Adipocyte (in vitro differentiated cells): ENCODE data around the gene KATNIP.
A peak's percentile ranks its signal among the peaks of the same experiment; 100 is the strongest.
"Not testable (repeated sequence)": the region's sequence is repeated elsewhere in the genome, so short reads cannot be mapped to it uniquely, and the experiment has no call there.

Source experiments
- DNase-seq: peaks from one replicate; pipeline ENCODE4 v3.0.0-alpha.2; 2015; ENCODE audit warnings: low read depth
- H3K27me3 ChIP-seq: replicated peaks from 2 replicates; pipeline ENCODE4 v1.7.0; 2013; ENCODE audit warnings: mild to moderate bottlenecking, low read length, moderate library complexity; ENCODE audit not compliant: control insufficient read depth, insufficient read depth
- H3K36me3 ChIP-seq: 2 replicates; pipeline ENCODE4 v1.7.0; 2013; ENCODE audit warnings: low read length, mild to moderate bottlenecking, moderate library complexity; ENCODE audit not compliant: control insufficient read depth, insufficient read depth, severe bottlenecking
- H3K4me1 ChIP-seq: 2 replicates; pipeline ENCODE4 v1.7.0; 2013; ENCODE audit warnings: mild to moderate bottlenecking, low read length, moderate library complexity; ENCODE audit not compliant: control insufficient read depth, insufficient read depth
- H3K4me3 ChIP-seq: 2 replicates; pipeline ENCODE4 v1.7.0; 2013; ENCODE audit warnings: mild to moderate bottlenecking, low read length, moderate library complexity
- H3K9ac ChIP-seq: 2 replicates; pipeline ENCODE4 v1.7.0; 2013; ENCODE audit warnings: mild to moderate bottlenecking, low read length, moderate library complexity
- H3K9me3 ChIP-seq: 2 replicates; pipeline ENCODE4 v1.7.0; 2013; ENCODE audit warnings: mild to moderate bottlenecking, low read length, moderate library complexity; ENCODE audit not compliant: control insufficient read depth

Gene KATNIP

GRCh38 chr16:27561216-27561615, 11.3 kb downstream of the KATNIP start:
- Histone ChIP-seq H3K27me3 (no peaks in the 10 kb centered on the region), H3K4me1 (no peaks in the 10 kb centered on the region), H3K9me3 (no peaks in the 10 kb centered on the region), H3K4me3 (no peak overlapping the region), H3K9ac (no peak overlapping the region), H3K36me3 (no peaks in the 10 kb centered on the region)
- no peak for DNase-seq

GRCh38 chr16:27564224-27564623, 14.3 kb downstream of the KATNIP start:
- DNase-seq: no peak
- Histone ChIP-seq H3K4me1 (no peaks in the 10 kb centered on the region), H3K9me3 (no peaks in the 10 kb centered on the region), H3K27me3 (no peaks in the 10 kb centered on the region), H3K4me3 (no peak overlapping the region), H3K9ac (no peak overlapping the region), H3K36me3 (no peaks in the 10 kb centered on the region)

GRCh38 chr16:27566417-27566816, 16.5 kb downstream of the KATNIP start:
- no peak for DNase-seq
- Histone ChIP-seq H3K4me3 (no peak overlapping the region), H3K27me3 (no peaks in the 10 kb centered on the region), H3K36me3 (no peaks in the 10 kb centered on the region), H3K9me3 (no peaks in the 10 kb centered on the region), H3K9ac (no peak overlapping the region), H3K4me1 (peaks cover 1% of the 10 kb centered on the region)

- no peak for DNase-seq
- Histone ChIP-seq H3K4me3 (no peak overlapping the region), H3K4me1 (peaks cover 18% of the 10 kb centered on the region)
Observed at GRCh38 chr16:27568077-27568476, 18.1 kb downstream of the KATNIP start.

GRCh38 chr16:27570986-27571385, 21.0 kb downstream of the KATNIP start:
- H3K9me3 ChIP-seq, H3K4me3 ChIP-seq, H3K9ac ChIP-seq, H3K36me3 ChIP-seq, DNase-seq, H3K27me3 ChIP-seq: not testable (repeated sequence)
- peaks cover 22% of the 10 kb centered on the region for H3K4me1 ChIP-seq

More at GRCh38 chr16:27568077-27568476, 18.1 kb downstream of the KATNIP start:
- no peaks in the 10 kb centered on the region for H3K36me3 ChIP-seq
- H3K9ac ChIP-seq: no peak overlapping the region
- no peaks in the 10 kb centered on the region for H3K9me3 ChIP-seq
- H3K27me3 ChIP-seq: no peaks in the 10 kb centered on the region

GRCh38 chr16:27571433-27572326, 21.7 kb downstream of the KATNIP start:
- Histone ChIP-seq H3K9me3 (no peaks in the 10 kb centered on the region), H3K4me3 (peak overlapping the region; percentile 0), H3K4me1 (peaks cover 22% of the 10 kb centered on the region), H3K9ac (peak overlapping the region; percentile 49), H3K27me3 (no peaks in the 10 kb centered on the region), H3K36me3 (peaks cover 4% of the 10 kb centered on the region)
- DNase-seq: no peak

- peak overlapping the region; percentile 55 for H3K9ac ChIP-seq
- no peaks in the 10 kb centered on the region for H3K9me3 ChIP-seq
- peak; percentile 38 for DNase-seq
- H3K36me3 ChIP-seq: peaks cover 4% of the 10 kb centered on the region
- peak overlapping the region; percentile 20 for H3K4me3 ChIP-seq
- H3K4me1 ChIP-seq: peaks cover 22% of the 10 kb centered on the region
- H3K27me3 ChIP-seq: no peaks in the 10 kb centered on the region
Observed at GRCh38 chr16:27572711-27573110, 22.8 kb downstream of the KATNIP start.

GRCh38 chr16:27576729-27577128, 26.8 kb downstream of the KATNIP start:
- Histone ChIP-seq H3K4me1 (peaks cover 39% of the 10 kb centered on the region), H3K36me3 (peaks cover 4% of the 10 kb centered on the region), H3K9me3 (no peaks in the 10 kb centered on the region), H3K27me3 (no peaks in the 10 kb centered on the region), H3K4me3 (no peak overlapping the region), H3K9ac (no peak overlapping the region)
- no peak for DNase-seq

GRCh38 chr16:27579087-27579980, 29.4 kb downstream of the KATNIP start:
- DNase-seq: peak; percentile 47
- Histone ChIP-seq H3K4me3 (no peak overlapping the region), H3K4me1 (peaks cover 34% of the 10 kb centered on the region), H3K36me3 (peaks cover 8% of the 10 kb centered on the region), H3K27me3 (no peaks in the 10 kb centered on the region), H3K9me3 (no peaks in the 10 kb centered on the region), H3K9ac (peak overlapping the region; percentile 9)

- Histone ChIP-seq H3K36me3 (peaks cover 7% of the 10 kb centered on the region), H3K9ac (no peak overlapping the region), H3K4me3 (no peak overlapping the region), H3K27me3 (no peaks in the 10 kb centered on the region), H3K4me1 (peaks cover 34% of the 10 kb centered on the region), H3K9me3 (no peaks in the 10 kb centered on the region)
- DNase-seq: no peak
Observed at GRCh38 chr16:27582883-27583282, 32.9 kb downstream of the KATNIP start.

- peaks cover 7% of the 10 kb centered on the region for H3K36me3 ChIP-seq
- H3K4me3 ChIP-seq: no peak overlapping the region
- H3K9me3 ChIP-seq: no peaks in the 10 kb centered on the region
- no peak for DNase-seq
- H3K27me3 ChIP-seq: no peaks in the 10 kb centered on the region
- H3K4me1 ChIP-seq: peaks cover 27% of the 10 kb centered on the region
- no peak overlapping the region for H3K9ac ChIP-seq
Observed at GRCh38 chr16:27583634-27584033, 33.7 kb downstream of the KATNIP start.
